Measurements from ENCODE around the gene AZGP1. TPM values are rescaled to one million over a fixed set of nuclear protein-coding genes. Genes with fewer than 3 reads are reported as not detected.
A peak's percentile ranks its signal among the peaks of the same experiment; 100 is the strongest.

The AZGP1 gene
- total and polyA plus RNA-seq, 7 donors = 0.49 to 2.4 (median 0.73) TPM

DNA sequence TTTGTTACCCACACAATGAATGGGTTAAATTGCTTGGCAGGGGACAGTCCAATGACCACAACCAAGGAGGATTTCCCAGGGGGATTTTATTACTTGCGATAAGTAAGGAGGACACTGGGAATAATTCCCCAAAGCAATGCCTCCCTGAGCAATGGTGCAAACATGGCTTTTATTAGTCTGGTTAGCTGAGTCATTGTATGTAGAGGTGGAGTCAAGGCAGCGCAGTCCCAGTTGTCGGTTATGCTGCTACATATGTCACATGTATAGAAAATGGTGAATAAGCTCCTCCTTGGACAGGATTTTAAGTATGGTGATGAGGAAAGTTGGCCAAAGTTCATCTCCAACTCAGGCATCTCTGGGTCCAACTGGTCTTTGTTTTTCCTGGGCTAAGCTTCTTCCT, 52.6 kb downstream of the AZGP1 start:
- H3K4me3 ChIP-seq = no peak overlapping the region
- H3K27me3 ChIP-seq (ENCODE audit: insufficient read depth in 3 of 3, low read length in 2 of 3) = peaks cover 0 to 7% (median 0%) of the 10 kb centered on the region in 3 donors
- ATAC-seq (no peak), DNase-seq (no peak)
- 80 to 86% (median 81%) methylated on average over 3 of the region's 3 CpGs for WGBS, 3 donors
- no peaks in the 10 kb centered on the region for H3K9me3 ChIP-seq
- intact Hi-C loops (cut with DNase I) = loop anchor here in 1 of 2 donors (5.0 kb wide), 1 partner anchor 291 kb away; no protein-coding TSS in a partner anchor
- H3K27ac ChIP-seq = no peak overlapping the region
- TF ChIP-seq, protein P1, sequence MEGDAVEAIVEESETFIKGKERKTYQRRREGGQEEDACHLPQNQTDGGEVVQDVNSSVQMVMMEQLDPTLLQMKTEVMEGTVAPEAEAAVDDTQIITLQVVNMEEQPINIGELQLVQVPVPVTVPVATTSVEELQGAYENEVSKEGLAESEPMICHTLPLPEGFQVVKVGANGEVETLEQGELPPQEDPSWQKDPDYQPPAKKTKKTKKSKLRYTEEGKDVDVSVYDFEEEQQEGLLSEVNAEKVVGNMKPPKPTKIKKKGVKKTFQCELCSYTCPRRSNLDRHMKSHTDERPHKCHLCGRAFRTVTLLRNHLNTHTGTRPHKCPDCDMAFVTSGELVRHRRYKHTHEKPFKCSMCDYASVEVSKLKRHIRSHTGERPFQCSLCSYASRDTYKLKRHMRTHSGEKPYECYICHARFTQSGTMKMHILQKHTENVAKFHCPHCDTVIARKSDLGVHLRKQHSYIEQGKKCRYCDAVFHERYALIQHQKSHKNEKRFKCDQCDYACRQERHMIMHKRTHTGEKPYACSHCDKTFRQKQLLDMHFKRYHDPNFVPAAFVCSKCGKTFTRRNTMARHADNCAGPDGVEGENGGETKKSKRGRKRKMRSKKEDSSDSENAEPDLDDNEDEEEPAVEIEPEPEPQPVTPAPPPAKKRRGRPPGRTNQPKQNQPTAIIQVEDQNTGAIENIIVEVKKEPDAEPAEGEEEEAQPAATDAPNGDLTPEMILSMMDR (IDR thresholded peaks at IDR 0.05) = no peak
- H3K4me1 ChIP-seq = peaks cover 13% of the 10 kb centered on the region
- no peaks in the 10 kb centered on the region for H3K36me3 ChIP-seq (ENCODE audit: insufficient read depth in 1 of 2, low read depth in 1 of 2)

DNA sequence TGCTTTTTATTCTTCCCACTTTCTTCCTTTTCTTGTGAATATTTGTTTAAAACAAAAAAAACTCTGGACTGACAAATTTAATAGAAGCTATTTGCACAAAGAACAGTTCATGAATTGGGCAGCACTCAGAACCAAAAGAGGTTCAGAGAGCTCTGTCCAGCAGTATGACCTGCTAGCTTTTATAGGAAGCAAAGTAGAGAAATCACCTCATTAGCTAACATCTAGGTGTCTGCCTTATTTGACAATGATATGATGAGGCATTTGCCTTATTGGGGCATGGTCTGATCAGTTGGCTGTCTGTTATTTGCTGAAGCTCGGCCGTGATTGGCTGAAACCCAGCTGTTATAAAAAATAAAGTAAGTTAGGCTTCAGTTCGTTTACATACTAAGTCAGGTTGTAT, 55.7 kb downstream of the AZGP1 start:
- WGBS, 3 donors = 60 to 94% (median 63%) methylated on average over 3 of the region's 3 CpGs
- peak overlapping the region; percentile 96 for H3K27ac ChIP-seq

DNA sequence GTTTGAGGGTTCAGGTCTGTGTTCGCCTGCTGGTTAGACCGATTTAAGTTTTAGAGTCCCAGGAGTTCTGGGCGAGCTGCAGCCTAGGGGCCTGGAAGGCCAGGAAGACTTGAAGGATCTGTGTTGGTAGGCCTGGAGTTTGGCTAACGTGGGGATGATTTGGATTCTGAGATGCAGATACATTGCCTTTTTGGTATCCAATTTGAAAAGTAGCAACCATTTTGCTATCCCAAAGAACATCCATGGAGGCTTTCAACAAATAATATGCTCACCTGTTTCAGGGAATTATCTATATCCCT, 56.1 kb downstream of the AZGP1 start:
- peaks cover 26% of the 10 kb centered on the region for H3K4me1 ChIP-seq
- TF ChIP-seq, protein P1 (IDR thresholded peaks at IDR 0.05) = no peak
- H3K36me3 ChIP-seq (ENCODE audit: insufficient read depth in 1 of 2, low read depth in 1 of 2) = peaks cover 5 to 33% of the 10 kb centered on the region in 2 donors
- no peak for ATAC-seq
- H3K9me3 ChIP-seq = no peaks in the 10 kb centered on the region
- H3K27me3 ChIP-seq (ENCODE audit: insufficient read depth in 3 of 3, low read length in 2 of 3) = no peaks in the 10 kb centered on the region
- peak overlapping the region; percentile 97 for H3K4me3 ChIP-seq
- DNase-seq = no peak
- intact Hi-C loops (cut with DNase I) = loop anchor here (5.0 to 10.0 kb wide), 4 partner anchors 68 to 287 kb away; no protein-coding TSS in a partner anchor
- H3K27ac ChIP-seq = peak overlapping the region; percentile 96
- WGBS, 3 donors = 33 to 37% (median 35%) methylated on average over 4 of the region's 4 CpGs

More for the DNA sequence above, 55.7 kb downstream of the AZGP1 start:
- no peak for ATAC-seq
- H3K27me3 ChIP-seq (ENCODE audit: insufficient read depth in 3 of 3, low read length in 2 of 3) = no peaks in the 10 kb centered on the region
- TF ChIP-seq, protein P1 (IDR thresholded peaks at IDR 0.05) = no peak
- no peaks in the 10 kb centered on the region for H3K9me3 ChIP-seq
- peaks cover 5 to 30% of the 10 kb centered on the region in 2 donors for H3K36me3 ChIP-seq (ENCODE audit: insufficient read depth in 1 of 2, low read depth in 1 of 2)
- no peak for DNase-seq
- peaks cover 26% of the 10 kb centered on the region for H3K4me1 ChIP-seq
- H3K4me3 ChIP-seq = peak overlapping the region; percentile 97
- intact Hi-C loops (cut with DNase I) = loop anchor here in 1 of 2 donors (5.0 kb wide), 1 partner anchor 288 kb away; no protein-coding TSS in a partner anchor

DNA sequence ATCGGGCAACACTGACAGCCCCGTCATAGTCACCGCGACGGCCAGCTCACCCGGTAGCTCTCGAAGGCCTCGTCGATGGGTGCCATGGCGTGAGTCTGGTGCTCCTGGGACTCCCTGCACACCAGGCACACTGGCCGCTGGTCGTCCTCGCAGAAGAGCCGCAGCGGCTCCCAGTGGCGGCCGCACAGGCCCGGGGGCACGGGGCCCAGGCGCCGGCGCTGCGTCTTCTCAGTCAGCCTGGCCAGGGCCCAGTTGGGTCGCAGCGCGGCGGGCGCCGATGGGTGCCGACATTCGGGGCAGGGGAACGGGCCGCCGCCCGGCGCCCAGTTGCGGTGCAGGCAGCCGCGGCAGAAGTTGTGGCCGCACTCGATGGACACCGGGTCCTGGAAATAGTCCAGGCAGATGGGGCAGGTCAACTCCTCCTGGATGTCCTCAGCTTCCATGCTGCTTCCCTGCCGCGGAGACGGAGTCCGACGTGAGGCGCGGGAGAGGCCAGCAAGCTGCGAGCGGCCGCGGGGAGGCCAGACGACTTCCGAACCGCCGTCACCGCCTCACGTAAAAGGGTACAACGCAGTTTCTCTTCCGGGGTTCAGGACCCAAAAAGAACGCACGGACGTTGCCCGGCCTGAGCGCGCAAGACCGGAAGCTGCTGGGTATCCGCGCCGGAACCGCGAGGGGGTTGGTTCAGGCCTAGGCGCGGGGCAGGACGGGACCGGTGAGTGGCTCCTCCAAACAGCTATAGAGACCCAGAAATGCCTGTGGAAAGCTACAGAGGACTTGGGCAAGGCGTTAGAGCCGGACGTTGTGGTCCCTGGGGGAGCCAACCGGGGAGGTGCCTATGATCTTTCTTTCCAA, 56.6 kb downstream of the AZGP1 start, which contains the start of gene TRIM4:
TSS of gene TRIM4 (minus strand) at position 572 of the 855 bp plus-strand sequence. CDS start at position 443, 129 bp downstream.
- peaks cover 26% of the 10 kb centered on the region for H3K4me1 ChIP-seq
- no peaks in the 10 kb centered on the region for H3K9me3 ChIP-seq
- ATAC-seq = peak; percentile 97 to 99 (median 98)
- H3K4me3 ChIP-seq = peak within 1 kb of the TSS; percentile 97
- no peaks in the 10 kb centered on the region for H3K27me3 ChIP-seq (ENCODE audit: insufficient read depth in 3 of 3, low read length in 2 of 3)
- WGBS, 3 donors = 1 to 2% (median 1%) methylated on average over 68 to 81 of the region's 81 CpGs
- intact Hi-C loops (cut with DNase I) = loop anchor here (5.0 to 10.0 kb wide), 3 partner anchors 68 to 284 kb away; no protein-coding TSS in a partner anchor
- peak; percentile 95 for DNase-seq
- H3K27ac ChIP-seq = peak within 1 kb of the TSS; percentile 96
- H3K36me3 ChIP-seq (ENCODE audit: insufficient read depth in 1 of 2, low read depth in 1 of 2) = peaks cover 5 to 39% of the 10 kb centered on the region in 2 donors
- TF ChIP-seq, protein P1 (IDR thresholded peaks at IDR 0.05) = peak; percentile 32

Other genes starting within 250 kb of the AZGP1 start
- not detected for gene CYP3A7, start 240.8 kb downstream of the AZGP1 start, total RNA-seq
- not detected for gene CYP3A7, start 240.8 kb downstream of the AZGP1 start, polyA plus RNA-seq
- gene CYP3A4, start 191.8 kb downstream of the AZGP1 start, total RNA-seq = 1 to 10 TPM in 2 of 4 donors, under 1 TPM in 1, not detected in 1; 0.34 to 4.2 (median 3.2) TPM
- under 1 TPM; 0.08 to 0.26 (median 0.10) TPM for gene CYP3A4, start 191.8 kb downstream of the AZGP1 start, polyA plus RNA-seq
- gene CYP3A43, start 148.0 kb downstream of the AZGP1 start, total RNA-seq = under 1 TPM in 1 of 4 donors, not detected in 3; 0.29 TPM
- gene CYP3A43, start 148.0 kb downstream of the AZGP1 start, polyA plus RNA-seq = under 1 TPM in 1 of 3 donors, not detected in 2; 0.08 TPM
- not detected for gene OR2AE1, start 99.0 kb downstream of the AZGP1 start, total RNA-seq
- gene OR2AE1, start 99.0 kb downstream of the AZGP1 start, polyA plus RNA-seq = under 1 TPM in 2 of 3 donors, not detected in 1; 0.05 to 0.17 TPM
- gene TRIM4, start 56.5 kb downstream of the AZGP1 start, total RNA-seq = 1 to 10 TPM; 4.4 to 8.9 (median 6.1) TPM
- gene TRIM4, start 56.5 kb downstream of the AZGP1 start, polyA plus RNA-seq = 1 to 10 TPM; 2.6 to 8.8 (median 4.3) TPM
- gene GJC3, start 46.4 kb downstream of the AZGP1 start, total RNA-seq = under 1 TPM in 1 of 4 donors, not detected in 3; 0.34 TPM
- gene GJC3, start 46.4 kb downstream of the AZGP1 start, polyA plus RNA-seq = under 1 TPM; 0.08 to 0.52 (median 0.08) TPM
- gene ZKSCAN1, start 39.6 kb upstream of the AZGP1 start, total RNA-seq = 10 to 100 TPM; 38.5 to 40.2 (median 38.9) TPM
- gene ZKSCAN1, start 39.6 kb upstream of the AZGP1 start, polyA plus RNA-seq = 10 to 100 TPM in 1 of 3 donors, 1 to 10 TPM in 2; 5.7 to 15.8 (median 8.8) TPM
- 10 to 100 TPM in 3 of 4 donors, 1 to 10 TPM in 1; 9.9 to 20.3 (median 11.7) TPM for gene ZSCAN21, start 73.7 kb upstream of the AZGP1 start, total RNA-seq
- gene ZSCAN21, start 73.7 kb upstream of the AZGP1 start, polyA plus RNA-seq = 10 to 100 TPM in 2 of 3 donors, 1 to 10 TPM in 1; 6.8 to 25.6 (median 16.2) TPM
- gene ZNF3, start 105.7 kb upstream of the AZGP1 start, total RNA-seq = 10 to 100 TPM; 14.6 to 23.8 (median 17.1) TPM
- 10 to 100 TPM; 11.2 to 26.4 (median 15.1) TPM for gene ZNF3, start 105.7 kb upstream of the AZGP1 start, polyA plus RNA-seq
- 100 to 1,000 TPM in 3 of 4 donors, 10 to 100 TPM in 1; 82.9 to 130 (median 111) TPM for gene COPS6, start 112.9 kb upstream of the AZGP1 start, total RNA-seq
- gene COPS6, start 112.9 kb upstream of the AZGP1 start, polyA plus RNA-seq = 100 to 1,000 TPM; 104 to 145 (median 126) TPM
- 10 to 100 TPM; 24.6 to 34.0 (median 30.6) TPM for gene MCM7, start 125.4 kb upstream of the AZGP1 start, total RNA-seq
- gene MCM7, start 125.4 kb upstream of the AZGP1 start, polyA plus RNA-seq = 10 to 100 TPM; 33.3 to 40.6 (median 33.8) TPM
- gene AP4M1, start 125.6 kb upstream of the AZGP1 start, total RNA-seq = 10 to 100 TPM in 2 of 4 donors, 1 to 10 TPM in 2; 8.8 to 12.9 (median 10.8) TPM
- 10 to 100 TPM; 10.9 to 19.2 (median 14.5) TPM for gene AP4M1, start 125.6 kb upstream of the AZGP1 start, polyA plus RNA-seq
- gene TAF6, start 143.3 kb upstream of the AZGP1 start, total RNA-seq = 10 to 100 TPM; 26.8 to 40.5 (median 31.7) TPM
- gene TAF6, start 143.3 kb upstream of the AZGP1 start, polyA plus RNA-seq = 10 to 100 TPM; 31.4 to 58.4 (median 34.8) TPM
- gene CNPY4, start 143.6 kb upstream of the AZGP1 start, total RNA-seq = 1 to 10 TPM; 2.2 to 3.9 (median 2.5) TPM
- 1 to 10 TPM; 2.9 to 7.0 (median 4.4) TPM for gene CNPY4, start 143.6 kb upstream of the AZGP1 start, polyA plus RNA-seq
- 1 to 10 TPM in 3 of 4 donors, under 1 TPM in 1; 0.91 to 2.6 (median 1.7) TPM for gene MBLAC1, start 150.9 kb upstream of the AZGP1 start, total RNA-seq
- gene MBLAC1, start 150.9 kb upstream of the AZGP1 start, polyA plus RNA-seq = 1 to 10 TPM; 1.8 to 3.8 (median 2.7) TPM
- gene LAMTOR4, start 172.9 kb upstream of the AZGP1 start, total RNA-seq = 10 to 100 TPM; 48.7 to 74.6 (median 68.1) TPM
- 100 to 1,000 TPM; 118 to 141 (median 140) TPM for gene LAMTOR4, start 172.9 kb upstream of the AZGP1 start, polyA plus RNA-seq
- 10 to 100 TPM in 1 of 4 donors, 1 to 10 TPM in 3; 4.1 to 14.2 (median 7.4) TPM for gene TRAPPC14, start 182.7 kb upstream of the AZGP1 start, total RNA-seq
- gene TRAPPC14, start 182.7 kb upstream of the AZGP1 start, polyA plus RNA-seq = 10 to 100 TPM in 1 of 3 donors, 1 to 10 TPM in 2; 5.2 to 13.1 (median 9.8) TPM
- 1 to 10 TPM in 2 of 4 donors, under 1 TPM in 2; 0.23 to 3.8 (median 0.95) TPM for gene GAL3ST4, start 192.6 kb upstream of the AZGP1 start, total RNA-seq
- gene GAL3ST4, start 192.6 kb upstream of the AZGP1 start, polyA plus RNA-seq = under 1 TPM; 0.45 to 0.57 (median 0.52) TPM
- under 1 TPM; 0.16 to 0.77 (median 0.36) TPM for gene GPC2, start 201.3 kb upstream of the AZGP1 start, total RNA-seq
- under 1 TPM; 0.30 to 0.38 (median 0.33) TPM for gene GPC2, start 201.3 kb upstream of the AZGP1 start, polyA plus RNA-seq
- under 1 TPM; 0.25 to 0.82 (median 0.47) TPM for gene STAG3, start 201.9 kb upstream of the AZGP1 start, total RNA-seq
- gene STAG3, start 201.9 kb upstream of the AZGP1 start, polyA plus RNA-seq = under 1 TPM; 0.18 to 0.86 (median 0.51) TPM
- under 1 TPM in 1 of 4 donors, not detected in 3; 0.61 TPM for gene PVRIG, start 243.9 kb upstream of the AZGP1 start, total RNA-seq
- under 1 TPM; 0.05 to 0.14 (median 0.06) TPM for gene PVRIG, start 243.9 kb upstream of the AZGP1 start, polyA plus RNA-seq

Measured in psoas muscle (tissue), 8 donors.